GM23248 (cell line): ENCODE measurements around the gene TSPEAR. TPM values are rescaled to one million over a fixed set of nuclear protein-coding genes. Genes with fewer than 3 reads are reported as not detected.
"Not testable (repeated sequence)": the region's sequence is repeated elsewhere in the genome, so short reads cannot be mapped to it uniquely, and the experiment has no call there.

Experiments
- DNase-seq: peaks from one replicate; pipeline ENCODE4 v3.0.0-alpha.2; 2015
- H2AFZ ChIP-seq: fragments of 200-600 bp; sonication (generic); 2 replicates; pipeline ENCODE4 v1.6.1; 2016; ENCODE audit warnings: antibody characterized with exemption
- H3F3A ChIP-seq: fragments of 200-600 bp; sonication (generic); 2 replicates; pipeline ENCODE4 v1.6.1; 2016; ENCODE audit warnings: mild to moderate bottlenecking, antibody characterized with exemption, mixed run types; ENCODE audit not compliant: insufficient read depth
- H3K27ac ChIP-seq: fragments of 200-600 bp; sonication (generic); 2 replicates; pipeline ENCODE4 v1.5.1; 2016; ENCODE audit warnings: mild to moderate bottlenecking
- H3K27me3 ChIP-seq: fragments of 200-600 bp; sonication (generic); replicated peaks from 2 replicates; pipeline ENCODE4 v1.6.1; 2016; ENCODE audit warnings: mild to moderate bottlenecking; ENCODE audit not compliant: insufficient read depth
- H3K36me3 ChIP-seq: fragments of 200-600 bp; sonication (generic); 2 replicates; pipeline ENCODE4 v1.6.1; 2016; ENCODE audit warnings: low read depth, mild to moderate bottlenecking
- H3K4me1 ChIP-seq: fragments of 200-600 bp; sonication (generic); 2 replicates; pipeline ENCODE4 v1.6.1; 2016; ENCODE audit warnings: mild to moderate bottlenecking; ENCODE audit not compliant: insufficient read depth
- H3K4me2 ChIP-seq: fragments of 200-600 bp; sonication (generic); one replicate; pipeline ENCODE4 v1.6.1; 2016; ENCODE audit warnings: mild to moderate bottlenecking; ENCODE audit not compliant: unreplicated experiment
- H3K4me3 ChIP-seq: fragments of 200-600 bp; sonication (generic); 2 replicates; pipeline ENCODE4 v1.5.1; 2016; ENCODE audit warnings: mild to moderate bottlenecking
- H3K79me2 ChIP-seq: fragments of 200-600 bp; sonication (generic); 2 replicates; pipeline ENCODE4 v1.6.1; 2016; ENCODE audit warnings: mild to moderate bottlenecking; ENCODE audit not compliant: insufficient read depth
- H3K9ac ChIP-seq: fragments of 200-600 bp; sonication (generic); 2 replicates; pipeline ENCODE4 v1.6.1; 2016; ENCODE audit warnings: mild to moderate bottlenecking
- H3K9me2 ChIP-seq: fragments of 200-600 bp; sonication (generic); 2 replicates; pipeline ENCODE4 v1.6.1; 2016; ENCODE audit warnings: mixed run types, mild to moderate bottlenecking, moderate library complexity; ENCODE audit not compliant: insufficient read depth
- H3K9me3 ChIP-seq: fragments of 200-600 bp; sonication (generic); one replicate; pipeline ENCODE4 v1.6.1; 2017; ENCODE audit warnings: low read depth
- H4K20me1 ChIP-seq: fragments of 200-600 bp; sonication (generic); 2 replicates; pipeline ENCODE4 v1.6.0; 2016; ENCODE audit not compliant: insufficient read depth
- EZH2 ChIP-seq: fragments of 200-600 bp; sonication (generic); IDR thresholded peaks from 2 replicates; pipeline ENCODE4 v1.6.1; 2018; ENCODE audit warnings: antibody characterized with exemption, mild to moderate bottlenecking; ENCODE audit not compliant: insufficient read depth, poor library complexity, severe bottlenecking
- EZH2phosphoT487 ChIP-seq: fragments of 200-600 bp; sonication (generic); IDR thresholded peaks from 2 replicates; pipeline ENCODE4 v1.6.1; 2018; ENCODE audit warnings: antibody characterized with exemption, moderate library complexity, mild to moderate bottlenecking, low read depth; ENCODE audit not compliant: insufficient read depth
- WGBS, 2 experiments: methylation state at CpG; one replicate each; pipeline ENCODE4 v1.1.6; 2015 to 2017; ENCODE audit warnings: low lambda C conversion rate in 2 of 2, low coverage in 1 of 2; ENCODE audit errors: missing lambda C conversion rate in 2 of 2; 5-methylcytosine and 5-hydroxymethylcytosine counted together
- in situ Hi-C: fragments of 300-500 bp; cut with MboI; formaldehyde crosslinking; loops from 2 replicates; pipeline ENCODE4 v1.15.0; 2020
- polyA plus RNA-seq: library from polyadenylated mRNA; unstranded; fragments of >200 nt; fragmentation: Nextera tagmentation; extraction: Ambion mirVana; gene quantifications from 2 replicates; pipeline ENCODE4 v1.2.1, GENCODE V29; 2016
- total RNA-seq: library from RNA; depleted of rRNA; stranded (reverse); fragments of >200 nt; shearing (Covaris generic); gene quantifications from 2 replicates; pipeline ENCODE4 v1.2.3, GENCODE V29; 2014

The TSPEAR gene
- total and polyA plus RNA-seq, 2 experiments from 2014 or later: not detected

GRCh38 chr21:44628707-44629391, 82.5 kb downstream of the TSPEAR start:
- Histone ChIP-seq H3K9ac (no peak overlapping the region), H3K36me3 (no peaks in the 10 kb centered on the region), H3F3A (no peaks in the 10 kb centered on the region), H3K4me3 (no peak overlapping the region), H3K79me2 (no peaks in the 10 kb centered on the region), H3K9me2 (no peaks in the 10 kb centered on the region), H2AFZ (no peak overlapping the region), H3K4me1 (no peaks in the 10 kb centered on the region), H3K27me3 (no peaks in the 10 kb centered on the region), H3K4me2 (no peak overlapping the region), H3K9me3 (peaks cover 4% of the 10 kb centered on the region), H3K27ac (no peak overlapping the region), H4K20me1 (no peaks in the 10 kb centered on the region)
- no peak for TF ChIP-seq EZH2
- TF ChIP-seq EZH2phosphoT487: no peak
- in situ Hi-C loops: no loop called here
- 33 to 37% methylated on average over 16 to 18 of the region's 18 CpGs for WGBS, 2 experiments
- no peak for DNase-seq

- H3F3A ChIP-seq, H3K4me3 ChIP-seq, in situ Hi-C loops, H3K9me3 ChIP-seq, DNase-seq, H3K4me2 ChIP-seq, H3K9ac ChIP-seq, H2AFZ ChIP-seq, H3K79me2 ChIP-seq, H3K4me1 ChIP-seq, H3K27me3 ChIP-seq, H3K27ac ChIP-seq, H4K20me1 ChIP-seq, H3K36me3 ChIP-seq, H3K9me2 ChIP-seq: not testable (repeated sequence)
- 15 to 43% methylated on average over 4 to 15 of the region's 15 CpGs for WGBS, 2 experiments
These were observed 83.5 kb downstream of the TSPEAR start for GRCh38 chr21:44627831-44628233.

- in situ Hi-C loops, DNase-seq, H2AFZ ChIP-seq, H3K9me3 ChIP-seq, H3K27me3 ChIP-seq, H3K9me2 ChIP-seq, H3K9ac ChIP-seq, H3K4me3 ChIP-seq, H3K36me3 ChIP-seq, H4K20me1 ChIP-seq, H3F3A ChIP-seq, H3K79me2 ChIP-seq, H3K4me2 ChIP-seq, H3K27ac ChIP-seq, H3K4me1 ChIP-seq: not testable (repeated sequence)
- 31 to 44% methylated on average over 13 to 17 of the region's 20 CpGs for WGBS, 2 experiments
These were observed 84.1 kb downstream of the TSPEAR start for GRCh38 chr21:44627181-44627822.

GRCh38 chr21:44626673-44627143, 84.7 kb downstream of the TSPEAR start, which contains the start of gene KRTAP10-9:
TSS of gene KRTAP10-9 (plus strand) at chr21:44627093. CDS start at chr21:44627172, 79 bp downstream.
- H3K4me3 ChIP-seq: no peak within 1 kb of the TSS
- no peak within 1 kb of the TSS for H3K27ac ChIP-seq
- H2AFZ ChIP-seq: no peak within 1 kb of the TSS
- no peaks in the 10 kb centered on the region for H3K27me3 ChIP-seq
- DNase-seq: no peak
- no peak for TF ChIP-seq EZH2phosphoT487
- no peak for TF ChIP-seq EZH2
- in situ Hi-C loops: no loop called here
- H3F3A ChIP-seq: no peaks in the 10 kb centered on the region
- whole genome bisulfite sequencing, 2 experiments: 38 to 45% methylated on average over 6 to 7 of the region's 7 CpGs
- H3K36me3 ChIP-seq: no peaks in the 10 kb centered on the region
- H3K9ac ChIP-seq: no peak within 1 kb of the TSS
- no peaks in the 10 kb centered on the region for H3K9me3 ChIP-seq
- no peak within 1 kb of the TSS for H3K4me2 ChIP-seq
- no peaks in the 10 kb centered on the region for H3K79me2 ChIP-seq
- no peaks in the 10 kb centered on the region for H3K4me1 ChIP-seq
- H3K9me2 ChIP-seq: no peaks in the 10 kb centered on the region
- no peaks in the 10 kb centered on the region for H4K20me1 ChIP-seq
